Measurements from ENCODE around the gene CHRD. TPM values are rescaled to one million over a fixed set of nuclear protein-coding genes. Genes with fewer than 3 reads are reported as not detected.

Gene CHRD
- total RNA-seq, 1 donor from 2014 or later = not detected

DNA sequence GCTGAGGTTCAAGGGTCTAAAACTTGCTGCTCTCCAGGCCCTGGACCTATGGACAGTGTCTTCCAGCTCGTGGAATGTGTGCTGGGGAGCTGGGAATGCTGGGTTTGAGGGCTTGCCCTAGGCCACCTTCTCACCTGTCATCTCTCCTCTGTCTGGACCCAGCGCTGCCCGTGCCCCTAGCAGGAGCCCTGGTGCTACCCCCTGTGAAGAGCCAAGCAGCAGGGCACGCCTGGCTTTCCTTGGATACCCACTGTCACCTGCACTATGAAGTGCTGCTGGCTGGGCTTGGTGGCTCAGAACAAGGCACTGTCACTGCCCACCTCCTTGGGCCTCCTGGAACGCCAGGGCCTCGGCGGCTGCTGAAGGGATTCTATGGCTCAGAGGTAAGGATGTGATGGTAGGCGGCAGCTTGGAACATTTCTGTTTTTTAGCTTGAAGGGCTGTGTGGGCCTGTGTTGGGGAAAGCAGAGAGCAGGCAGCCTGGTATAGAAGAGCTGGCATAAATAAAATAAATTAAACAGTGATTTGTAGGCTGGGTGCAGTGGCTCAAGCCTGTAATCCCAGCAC lies 5.1 kb downstream of the CHRD start:
- TF ChIP-seq, protein P1, sequence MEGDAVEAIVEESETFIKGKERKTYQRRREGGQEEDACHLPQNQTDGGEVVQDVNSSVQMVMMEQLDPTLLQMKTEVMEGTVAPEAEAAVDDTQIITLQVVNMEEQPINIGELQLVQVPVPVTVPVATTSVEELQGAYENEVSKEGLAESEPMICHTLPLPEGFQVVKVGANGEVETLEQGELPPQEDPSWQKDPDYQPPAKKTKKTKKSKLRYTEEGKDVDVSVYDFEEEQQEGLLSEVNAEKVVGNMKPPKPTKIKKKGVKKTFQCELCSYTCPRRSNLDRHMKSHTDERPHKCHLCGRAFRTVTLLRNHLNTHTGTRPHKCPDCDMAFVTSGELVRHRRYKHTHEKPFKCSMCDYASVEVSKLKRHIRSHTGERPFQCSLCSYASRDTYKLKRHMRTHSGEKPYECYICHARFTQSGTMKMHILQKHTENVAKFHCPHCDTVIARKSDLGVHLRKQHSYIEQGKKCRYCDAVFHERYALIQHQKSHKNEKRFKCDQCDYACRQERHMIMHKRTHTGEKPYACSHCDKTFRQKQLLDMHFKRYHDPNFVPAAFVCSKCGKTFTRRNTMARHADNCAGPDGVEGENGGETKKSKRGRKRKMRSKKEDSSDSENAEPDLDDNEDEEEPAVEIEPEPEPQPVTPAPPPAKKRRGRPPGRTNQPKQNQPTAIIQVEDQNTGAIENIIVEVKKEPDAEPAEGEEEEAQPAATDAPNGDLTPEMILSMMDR (conservative IDR thresholded peaks at IDR 0.05; ENCODE audit: low read depth, low read length) = no peak
- DNase-seq (ENCODE audit: low read depth) = no peak

DNA sequence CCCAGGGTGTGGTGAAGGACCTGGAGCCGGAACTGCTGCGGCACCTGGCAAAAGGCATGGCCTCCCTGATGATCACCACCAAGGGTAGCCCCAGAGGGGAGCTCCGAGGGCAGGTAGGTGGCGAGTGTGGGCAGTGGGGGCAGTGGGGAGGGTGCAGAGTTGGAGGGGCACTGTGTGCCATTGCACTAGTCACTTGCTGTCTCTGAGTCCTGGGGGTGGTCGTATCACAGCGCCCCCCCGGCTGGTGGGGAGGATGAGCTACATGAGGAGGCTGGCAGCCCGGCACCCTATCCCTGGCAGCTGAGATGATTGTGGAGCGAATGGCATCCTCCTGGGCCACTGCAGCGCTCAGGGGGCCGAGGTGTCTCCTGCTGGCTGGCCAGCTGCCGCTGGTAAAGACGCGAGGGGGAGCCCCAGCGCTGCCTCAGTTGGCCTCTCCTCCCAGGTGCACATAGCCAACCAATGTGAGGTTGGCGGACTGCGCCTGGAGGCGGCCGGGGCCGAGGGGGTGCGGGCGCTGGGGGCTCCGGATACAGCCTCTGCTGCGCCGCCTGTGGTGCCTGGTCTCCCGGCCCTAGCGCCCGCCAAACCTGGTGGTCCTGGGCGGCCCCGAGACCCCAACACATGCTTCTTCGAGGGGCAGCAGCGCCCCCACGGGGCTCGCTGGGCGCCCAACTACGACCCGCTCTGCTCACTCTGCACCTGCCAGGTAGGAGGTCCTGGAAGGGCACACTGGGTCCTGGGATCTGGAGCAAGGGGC lies 6.4 kb downstream of the CHRD start:
- H3K4me3 ChIP-seq (ENCODE audit: low read depth, low read length) = no peak overlapping the region
- TF ChIP-seq, protein P1 (conservative IDR thresholded peaks at IDR 0.05; ENCODE audit: low read depth, low read length) = no peak
- DNase-seq (ENCODE audit: low read depth) = no peak

More for the DNA sequence above, 5.1 kb downstream of the CHRD start:
- H3K4me3 ChIP-seq (ENCODE audit: low read depth, low read length) = no peak overlapping the region

DNA sequence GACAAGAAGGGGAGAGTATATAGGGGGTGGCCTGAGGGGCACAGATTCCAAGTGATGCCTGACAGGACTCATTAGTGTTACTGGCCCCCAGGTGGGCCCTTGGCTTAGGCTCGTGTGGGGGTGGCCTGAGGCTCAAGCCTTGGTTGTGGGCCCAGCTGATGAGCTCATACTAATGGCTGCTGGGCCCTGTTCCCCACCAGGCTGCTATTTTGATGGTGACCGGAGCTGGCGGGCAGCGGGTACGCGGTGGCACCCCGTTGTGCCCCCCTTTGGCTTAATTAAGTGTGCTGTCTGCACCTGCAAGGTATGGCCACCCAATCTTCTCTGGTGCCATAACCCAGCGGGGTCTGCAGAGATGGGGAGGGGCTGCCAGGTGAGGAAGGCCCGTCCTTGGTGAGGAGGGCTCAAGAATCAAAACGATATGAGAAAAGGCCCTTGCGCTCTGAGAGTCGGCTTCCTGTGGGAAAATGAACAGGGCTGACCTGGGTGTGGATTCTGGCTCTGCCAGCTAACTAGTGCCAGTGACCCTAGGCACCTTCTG lies 7.4 kb downstream of the CHRD start:
- TF ChIP-seq, protein P1 (conservative IDR thresholded peaks at IDR 0.05; ENCODE audit: low read depth, low read length) = no peak
- no peak overlapping the region for H3K4me3 ChIP-seq (ENCODE audit: low read depth, low read length)
- no peak for DNase-seq (ENCODE audit: low read depth)

DNA sequence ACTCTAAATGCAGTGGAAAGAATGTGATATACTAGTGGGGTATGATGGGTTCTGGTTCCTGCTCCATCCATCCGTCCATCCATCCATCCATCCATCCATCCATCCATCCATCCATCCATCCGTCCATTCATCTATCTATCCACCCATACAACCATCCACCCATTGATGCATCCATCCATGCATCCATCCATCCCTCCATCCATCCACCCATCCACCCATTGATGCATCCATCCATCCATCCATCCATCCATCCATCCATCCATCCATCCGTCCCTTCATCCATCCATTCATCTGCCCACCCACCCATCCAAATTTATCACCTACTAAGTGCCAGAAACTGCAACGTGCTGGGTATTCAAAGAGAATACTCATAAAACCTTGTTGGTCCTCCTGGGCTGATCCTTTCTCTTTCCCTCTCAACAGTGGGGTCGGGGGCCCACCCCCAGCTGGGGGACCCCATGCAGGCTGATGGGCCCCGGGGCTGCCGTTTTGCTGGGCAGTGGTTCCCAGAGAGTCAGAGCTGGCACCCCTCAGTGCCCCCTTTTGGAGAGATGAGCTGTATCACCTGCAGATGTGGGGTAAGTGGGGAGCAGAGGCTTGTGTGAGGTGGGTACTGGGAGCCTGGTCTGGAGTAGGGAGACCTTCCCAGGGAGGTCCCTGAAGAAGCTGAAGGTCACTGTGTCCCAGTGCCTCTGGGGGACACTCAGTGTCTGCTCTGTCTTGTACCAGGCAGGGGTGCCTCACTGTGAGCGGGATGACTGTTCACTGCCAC lies 8.5 kb downstream of the CHRD start:
- TF ChIP-seq, protein P1 (conservative IDR thresholded peaks at IDR 0.05; ENCODE audit: low read depth, low read length) = no peak
- no peak overlapping the region for H3K4me3 ChIP-seq (ENCODE audit: low read depth, low read length)
- DNase-seq (ENCODE audit: low read depth) = no peak

DNA sequence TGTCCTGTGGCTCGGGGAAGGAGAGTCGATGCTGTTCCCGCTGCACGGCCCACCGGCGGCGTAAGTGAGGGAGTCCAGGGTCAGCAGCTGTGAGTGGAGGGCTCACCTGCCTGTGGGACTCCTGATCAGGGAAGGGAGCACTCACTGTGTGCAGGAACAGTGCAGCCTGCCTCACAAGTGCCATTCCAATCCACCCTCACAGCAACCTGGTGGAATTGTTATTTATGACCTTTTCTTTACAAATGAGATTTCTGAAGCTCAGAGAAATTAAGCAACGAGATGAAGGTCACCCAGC lies 9.0 kb downstream of the CHRD start:
- no peak for DNase-seq (ENCODE audit: low read depth)
- TF ChIP-seq, protein P1 (conservative IDR thresholded peaks at IDR 0.05; ENCODE audit: low read depth, low read length) = no peak
- no peak overlapping the region for H3K4me3 ChIP-seq (ENCODE audit: low read depth, low read length)

DNA sequence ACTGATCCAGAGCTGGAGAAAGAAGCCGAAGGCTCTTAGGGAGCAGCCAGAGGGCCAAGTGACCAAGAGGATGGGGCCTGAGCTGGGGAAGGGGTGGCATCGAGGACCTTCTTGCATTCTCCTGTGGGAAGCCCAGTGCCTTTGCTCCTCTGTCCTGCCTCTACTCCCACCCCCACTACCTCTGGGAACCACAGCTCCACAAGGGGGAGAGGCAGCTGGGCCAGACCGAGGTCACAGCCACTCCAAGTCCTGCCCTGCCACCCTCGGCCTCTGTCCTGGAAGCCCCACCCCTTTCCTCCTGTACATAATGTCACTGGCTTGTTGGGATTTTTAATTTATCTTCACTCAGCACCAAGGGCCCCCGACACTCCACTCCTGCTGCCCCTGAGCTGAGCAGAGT lies 9.5 kb downstream of the CHRD start:
- no peak overlapping the region for H3K4me3 ChIP-seq (ENCODE audit: low read depth, low read length)
- TF ChIP-seq, protein P1 (conservative IDR thresholded peaks at IDR 0.05; ENCODE audit: low read depth, low read length) = no peak
- no peak for DNase-seq (ENCODE audit: low read depth)

All from epithelial cell of proximal tubule (primary cell).